Upper lobe of left lung (tissue), 6 donors: ENCODE data around the gene FHOD3. TPM values are rescaled to one million over a fixed set of nuclear protein-coding genes. Genes with fewer than 3 reads are reported as not detected.

Experiments used
- ATAC-seq, 2 donors: fragments of 200-7000 bp; cut with Tn5 transposase; one replicate each; pipeline ENCODE4 v1.9.1; 2022; ENCODE audit warnings: mild to moderate bottlenecking in 2 of 2, moderate library complexity in 2 of 2; ENCODE audit not compliant: low FRiP score in 2 of 2
- DNase-seq, 2 donors: peaks; one replicate each; pipeline ENCODE4 v3.0.0-alpha.2; 2019 to 2020
- H3K27ac ChIP-seq, 4 donors: fragments of 200-600 bp; sonication (generic); one replicate each; pipeline ENCODE4 v1.5.1; 2016 to 2019
- H3K27me3 ChIP-seq, 4 donors: fragments of 200-600 bp; sonication (generic); one replicate each; pipeline ENCODE4 v1.5.1; 2017 to 2019
- H3K36me3 ChIP-seq, 4 donors: fragments of 200-600 bp; sonication (generic); one replicate each; pipeline ENCODE4 v1.5.1; 2016 to 2019
- H3K4me1 ChIP-seq, 4 donors: fragments of 200-600 bp; sonication (generic); one replicate each; pipeline ENCODE4 v1.5.1; 2018 to 2019
- H3K4me3 ChIP-seq, 4 donors: fragments of 200-600 bp; sonication (generic); one replicate each; pipeline ENCODE4 v1.5.1; 2017 to 2019; ENCODE audit warnings: mild to moderate bottlenecking in 2 of 4, moderate library complexity in 1 of 4
- H3K9me3 ChIP-seq, 4 donors: fragments of 200-600 bp; sonication (generic); one replicate each; pipeline ENCODE4 v1.5.1; 2018 to 2019
- EP300 ChIP-seq, 4 donors: sonication (generic); formaldehyde crosslinking; IDR thresholded peaks; one replicate each; pipeline ENCODE4 v1.5.1; 2017; ENCODE audit warnings: antibody characterized with exemption in 4 of 4, control low read depth in 2 of 4
- POLR2A ChIP-seq, 4 donors: fragments of 450-650 bp; IDR thresholded peaks; one replicate each; pipeline ENCODE4 v1.5.1; 2016 to 2017; ENCODE audit warnings: antibody characterized with exemption in 4 of 4, mild to moderate bottlenecking in 2 of 4
- POLR2AphosphoS5 ChIP-seq, 2 donors: sonication (generic); formaldehyde crosslinking; IDR thresholded peaks; one replicate each; pipeline ENCODE4 v1.5.1; 2017; ENCODE audit warnings: antibody characterized with exemption in 2 of 2
- WGBS, 2 donors: methylation state at CpG; one replicate each; pipeline ENCODE4 v1.1.5; 2017 to 2018; 5-methylcytosine and 5-hydroxymethylcytosine counted together
- total RNA-seq, 6 donors: library from RNA; depleted of rRNA in 4 of 6; stranded (reverse); fragments of >200 nt in 4 of 6; gene quantifications; one replicate each; pipeline versions ENCODE4 v1.1.0 to v1.2.1, GENCODE V29; 2016 to 2021
- TF ChIP-seq, protein P1 (sequence below), 6 experiments: fragments of 450-650 bp in 4 of 6; fragments of 200-600 bp in 2 of 6; sonication (generic) in 2 of 6; IDR thresholded peaks; one replicate each; pipeline ENCODE4 v1.5.1; 2016 to 2019; ENCODE audit warnings: antibody characterized with exemption in 6 of 6
- donor health status: DM: no; HTN: no; CAD: no; lungs with moderate emphysema.
- donor health status: DM: no; HTN: yes; CAD: no; lungs with severe emphysema.

FHOD3 gene
- total RNA-seq, 6 donors from 2014 or later = 0.40 to 4.8 (median 2.8) TPM

DNA sequence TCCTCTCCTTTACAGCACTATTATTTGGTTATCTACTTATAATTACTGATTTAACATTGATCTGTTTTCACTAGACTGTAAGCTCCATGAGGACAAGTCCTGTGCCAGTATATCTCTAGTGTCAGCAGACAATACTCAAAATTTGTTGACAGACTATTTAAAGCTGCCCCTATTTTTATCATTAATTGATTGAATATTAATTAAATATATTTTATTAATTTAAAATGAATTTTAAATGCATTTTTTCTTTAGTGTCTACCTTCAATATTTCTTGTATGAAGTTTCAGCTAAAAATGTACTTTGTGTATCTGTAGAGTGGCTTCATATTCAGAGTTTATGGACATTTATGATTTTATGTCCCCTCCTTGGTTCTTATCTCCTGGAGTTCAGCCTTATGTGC, 26.4 kb upstream of the FHOD3 start:
- Histone ChIP-seq H3K4me1 (no peaks in the 10 kb centered on the region), H3K9me3 (no peaks in the 10 kb centered on the region), H3K36me3 (no peaks in the 10 kb centered on the region), H3K4me3 (no peak overlapping the region), H3K27me3 (no peaks in the 10 kb centered on the region), H3K27ac (no peak overlapping the region)
- DNase-seq (no peak), ATAC-seq (no peak)
- TF ChIP-seq, protein P1, sequence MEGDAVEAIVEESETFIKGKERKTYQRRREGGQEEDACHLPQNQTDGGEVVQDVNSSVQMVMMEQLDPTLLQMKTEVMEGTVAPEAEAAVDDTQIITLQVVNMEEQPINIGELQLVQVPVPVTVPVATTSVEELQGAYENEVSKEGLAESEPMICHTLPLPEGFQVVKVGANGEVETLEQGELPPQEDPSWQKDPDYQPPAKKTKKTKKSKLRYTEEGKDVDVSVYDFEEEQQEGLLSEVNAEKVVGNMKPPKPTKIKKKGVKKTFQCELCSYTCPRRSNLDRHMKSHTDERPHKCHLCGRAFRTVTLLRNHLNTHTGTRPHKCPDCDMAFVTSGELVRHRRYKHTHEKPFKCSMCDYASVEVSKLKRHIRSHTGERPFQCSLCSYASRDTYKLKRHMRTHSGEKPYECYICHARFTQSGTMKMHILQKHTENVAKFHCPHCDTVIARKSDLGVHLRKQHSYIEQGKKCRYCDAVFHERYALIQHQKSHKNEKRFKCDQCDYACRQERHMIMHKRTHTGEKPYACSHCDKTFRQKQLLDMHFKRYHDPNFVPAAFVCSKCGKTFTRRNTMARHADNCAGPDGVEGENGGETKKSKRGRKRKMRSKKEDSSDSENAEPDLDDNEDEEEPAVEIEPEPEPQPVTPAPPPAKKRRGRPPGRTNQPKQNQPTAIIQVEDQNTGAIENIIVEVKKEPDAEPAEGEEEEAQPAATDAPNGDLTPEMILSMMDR (IDR thresholded peaks at IDR 0.05) = no peak

DNA sequence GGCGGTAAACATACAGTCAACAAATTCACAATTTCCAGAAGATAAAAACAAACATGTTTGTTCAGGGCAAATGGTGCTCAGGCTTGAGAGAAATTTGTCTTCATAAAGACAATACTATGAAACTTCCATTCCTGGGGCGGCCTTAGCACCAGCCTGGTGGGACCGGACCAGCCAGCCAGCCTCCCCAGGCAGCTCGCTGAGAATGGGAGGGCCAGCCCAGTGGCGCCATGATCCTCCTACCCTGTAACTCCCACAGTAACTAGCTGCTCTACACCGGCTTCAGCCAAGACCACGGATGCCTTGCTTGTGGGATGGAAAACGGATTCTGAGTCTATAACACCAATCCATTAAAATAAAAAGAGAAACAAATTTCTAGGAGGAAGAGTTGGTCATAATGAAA, 24.2 kb upstream of the FHOD3 start:
- H3K27ac ChIP-seq = no peak overlapping the region
- DNase-seq (peak in 1 of 2 donors; percentile 28), ATAC-seq (no peak)
- H3K4me1 ChIP-seq = no peaks in the 10 kb centered on the region
- TF ChIP-seq POLR2A (IDR thresholded peaks at IDR 0.05) (no peak), POLR2AphosphoS5 (IDR thresholded peaks at IDR 0.05) (no peak), EP300 (IDR thresholded peaks at IDR 0.05) (no peak)
- TF ChIP-seq, protein P1 (IDR thresholded peaks at IDR 0.05) = no peak
- 91 to 96% methylated on average over 8 of the region's 8 CpGs for WGBS, 2 donors
- H3K4me3 ChIP-seq = no peak overlapping the region
- H3K36me3 ChIP-seq = no peaks in the 10 kb centered on the region
- H3K9me3 ChIP-seq = no peaks in the 10 kb centered on the region
- no peaks in the 10 kb centered on the region for H3K27me3 ChIP-seq

DNA sequence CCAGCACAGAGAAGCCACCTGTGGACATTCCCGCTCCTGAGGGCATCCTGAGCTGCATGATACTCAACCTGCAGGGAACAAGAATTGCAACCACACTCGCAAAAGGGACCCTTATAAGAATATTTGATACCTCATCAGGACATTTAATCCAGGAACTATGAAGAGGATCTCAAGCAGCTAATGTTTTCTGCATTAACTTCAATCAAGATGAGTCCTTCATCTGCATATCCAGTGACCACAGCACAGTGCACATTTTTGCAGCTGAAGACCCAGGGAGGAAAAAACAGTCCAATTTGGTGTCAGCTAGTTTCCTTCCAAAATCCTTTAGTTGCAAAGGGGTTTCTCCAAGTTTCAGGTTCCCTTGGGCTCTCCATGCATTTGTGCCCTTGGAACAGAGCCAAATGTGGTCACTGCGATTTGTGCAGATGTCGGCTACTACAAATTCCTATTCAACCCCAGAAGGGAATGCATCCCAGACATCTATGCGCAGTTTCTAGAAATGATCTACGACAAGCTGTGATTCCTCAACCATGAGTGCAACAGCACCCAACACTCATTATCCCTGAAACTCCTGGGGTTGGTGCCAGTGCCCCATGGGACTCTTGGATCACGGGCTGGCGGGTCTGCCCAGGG, 23.3 kb upstream of the FHOD3 start:
- H3K27ac ChIP-seq = no peak overlapping the region
- no peak for ATAC-seq

DNA sequence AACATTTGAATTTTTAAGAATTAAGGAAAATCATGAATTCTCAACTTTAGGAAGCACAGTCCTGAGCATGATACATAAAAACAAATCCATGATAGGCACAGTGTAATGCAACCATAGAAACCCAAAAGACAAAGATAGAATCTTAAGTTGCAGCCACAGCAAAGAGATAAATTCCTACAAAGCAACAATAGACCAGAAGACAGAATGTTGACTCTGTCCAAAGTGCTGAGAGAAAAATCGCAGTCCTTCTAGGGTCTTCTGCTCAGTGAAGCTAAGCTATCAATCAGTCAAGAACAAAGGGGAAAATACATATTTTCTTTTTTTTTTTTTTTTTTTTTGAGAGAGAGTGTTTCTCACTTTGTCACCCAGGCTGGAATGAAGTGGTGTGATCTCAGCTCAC, 22.0 kb upstream of the FHOD3 start:
- Histone ChIP-seq H3K27ac (no peak overlapping the region), H3K27me3 (no peaks in the 10 kb centered on the region), H3K9me3 (no peaks in the 10 kb centered on the region), H3K36me3 (no peaks in the 10 kb centered on the region), H3K4me1 (no peaks in the 10 kb centered on the region), H3K4me3 (no peak overlapping the region)
- TF ChIP-seq EP300 (IDR thresholded peaks at IDR 0.05) (no peak), POLR2AphosphoS5 (IDR thresholded peaks at IDR 0.05) (no peak), POLR2A (IDR thresholded peaks at IDR 0.05) (no peak)
- TF ChIP-seq, protein P1 (IDR thresholded peaks at IDR 0.05) = no peak
- ATAC-seq (no peak), DNase-seq (no peak)
- 88 to 89% methylated on average over 1 of the region's 1 CpG for WGBS, 2 donors

More for the DNA sequence above, 23.3 kb upstream of the FHOD3 start:
- no peaks in the 10 kb centered on the region for H3K9me3 ChIP-seq
- no peak overlapping the region for H3K4me3 ChIP-seq
- DNase-seq = no peak
- 93 to 96% methylated on average over 6 to 8 of the region's 8 CpGs for WGBS, 2 donors
- H3K4me1 ChIP-seq = no peaks in the 10 kb centered on the region
- no peaks in the 10 kb centered on the region for H3K36me3 ChIP-seq
- no peaks in the 10 kb centered on the region for H3K27me3 ChIP-seq
- TF ChIP-seq POLR2A (IDR thresholded peaks at IDR 0.05) = no peak
- TF ChIP-seq, protein P1 (IDR thresholded peaks at IDR 0.05) = no peak

DNA sequence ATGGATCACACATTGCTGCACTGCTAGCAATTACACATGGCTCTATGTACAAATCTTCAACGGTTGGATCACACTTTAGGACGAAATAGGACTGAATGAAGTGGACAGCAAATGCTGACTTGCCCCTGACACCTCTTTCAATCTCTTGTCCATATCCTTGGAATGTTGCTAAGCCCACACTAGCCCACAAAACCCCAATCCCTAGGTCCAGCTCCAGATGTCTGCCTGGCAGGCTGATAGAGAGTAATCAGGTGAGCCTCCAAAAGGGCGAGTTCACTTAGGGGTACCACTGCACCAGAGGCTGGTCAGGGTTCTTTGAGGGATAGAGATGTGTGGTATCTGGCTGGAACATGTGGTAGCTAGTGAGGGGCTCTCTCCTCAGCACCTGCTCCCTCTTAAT, 18.5 kb upstream of the FHOD3 start:
- no peaks in the 10 kb centered on the region for H3K9me3 ChIP-seq
- DNase-seq (no peak), ATAC-seq (no peak)
- H3K27me3 ChIP-seq = no peaks in the 10 kb centered on the region
- H3K4me3 ChIP-seq = no peak overlapping the region
- H3K4me1 ChIP-seq = no peaks in the 10 kb centered on the region
- no peak for TF ChIP-seq EP300 (IDR thresholded peaks at IDR 0.05)
- no peak for TF ChIP-seq POLR2AphosphoS5 (IDR thresholded peaks at IDR 0.05)
- no peak for TF ChIP-seq POLR2A (IDR thresholded peaks at IDR 0.05)
- TF ChIP-seq, protein P1 (IDR thresholded peaks at IDR 0.05) = no peak
- no peaks in the 10 kb centered on the region for H3K36me3 ChIP-seq
- WGBS, 2 donors = 53 to 66% methylated on average over 3 of the region's 3 CpGs
- no peak overlapping the region for H3K27ac ChIP-seq
